H9 (cell line): ENCODE measurements around the gene UNC79. TPM values are rescaled to one million over a fixed set of nuclear protein-coding genes. Genes with fewer than 3 reads are reported as not detected.

ENCODE experiments used
- DNase-seq: peaks from one replicate; pipeline ENCODE4 v3.0.0-alpha.2; 2017
- H2AFZ ChIP-seq: one replicate; pipeline ENCODE4 v1.6.1; 2013; ENCODE audit warnings: mild to moderate bottlenecking, low read length, control low read depth, moderate library complexity
- H2AK5ac ChIP-seq: 2 replicates; pipeline ENCODE4 v1.6.1; 2013; ENCODE audit warnings: low read length, control low read depth, mixed read lengths; ENCODE audit not compliant: insufficient read length
- H2BK120ac ChIP-seq: one replicate; pipeline ENCODE4 v1.6.1; 2013; ENCODE audit warnings: low read depth, mild to moderate bottlenecking, low read length, control low read depth, inconsistent platforms; ENCODE audit not compliant: poor library complexity, severe bottlenecking
- H2BK12ac ChIP-seq: 2 replicates; pipeline ENCODE4 v1.6.1; 2013; ENCODE audit warnings: low read length, control low read depth, mixed read lengths, low read depth; ENCODE audit not compliant: insufficient read length
- H2BK15ac ChIP-seq: 2 replicates; pipeline ENCODE4 v1.6.1; 2013; ENCODE audit warnings: low read depth, low read length, control low read depth
- H2BK20ac ChIP-seq: one replicate; pipeline ENCODE4 v1.6.1; 2013; ENCODE audit warnings: low read depth, mild to moderate bottlenecking, low read length, control low read depth, inconsistent platforms; ENCODE audit not compliant: poor library complexity, severe bottlenecking
- H2BK5ac ChIP-seq: 2 replicates; pipeline ENCODE4 v1.6.1; 2013; ENCODE audit warnings: low read length, control low read depth, mixed read lengths; ENCODE audit not compliant: insufficient read length
- H3K14ac ChIP-seq: 2 replicates; pipeline ENCODE4 v1.6.1; 2013; ENCODE audit warnings: low read length, control low read depth; ENCODE audit not compliant: insufficient read depth
- H3K18ac ChIP-seq: 2 replicates; pipeline ENCODE4 v1.6.1; 2013; ENCODE audit warnings: low read depth, mild to moderate bottlenecking, mixed read lengths, low read length, control low read depth; ENCODE audit not compliant: insufficient read length
- H3K23ac ChIP-seq: 2 replicates; pipeline ENCODE4 v1.6.1; 2013; ENCODE audit warnings: low read length, control low read depth, mixed read lengths, low read depth; ENCODE audit not compliant: insufficient read length
- H3K23me2 ChIP-seq: 2 replicates; pipeline ENCODE4 v1.6.1; 2013; ENCODE audit warnings: low read depth, mild to moderate bottlenecking, mixed read lengths, low read length, control low read depth; ENCODE audit not compliant: insufficient read length, poor library complexity, severe bottlenecking
- H3K27ac ChIP-seq: 2 replicates; pipeline ENCODE4 v1.5.1; 2013; ENCODE audit warnings: low read length, control low read depth, mixed read lengths, low read depth; ENCODE audit not compliant: insufficient read length
- H3K27me3 ChIP-seq: 2 replicates; pipeline ENCODE4 v1.6.1; 2013; ENCODE audit warnings: low read length, control low read depth, inconsistent platforms; ENCODE audit not compliant: insufficient read depth
- H3K4ac ChIP-seq: 2 replicates; pipeline ENCODE4 v1.6.1; 2013; ENCODE audit warnings: low read depth, mild to moderate bottlenecking, control low read depth, inconsistent platforms, low read length, moderate library complexity
- H3K4me1 ChIP-seq: 2 replicates; pipeline ENCODE4 v1.6.1; 2013; ENCODE audit warnings: low read length, control low read depth, inconsistent platforms; ENCODE audit not compliant: insufficient read depth
- H3K4me2 ChIP-seq: 2 replicates; pipeline ENCODE4 v1.6.1; 2013; ENCODE audit warnings: low read length, control low read depth, mixed read lengths; ENCODE audit not compliant: insufficient read length, insufficient read depth
- H3K56ac ChIP-seq: 2 replicates; pipeline ENCODE4 v1.6.1; 2013; ENCODE audit warnings: low read depth, mild to moderate bottlenecking, mixed read lengths, low read length, control low read depth; ENCODE audit not compliant: insufficient read length
- H3K79me1 ChIP-seq: 2 replicates; pipeline ENCODE4 v1.6.1; 2013; ENCODE audit warnings: low read depth, mild to moderate bottlenecking, moderate library complexity, low read length, control low read depth, inconsistent platforms; ENCODE audit not compliant: insufficient read depth, poor library complexity, severe bottlenecking
- H3K79me2 ChIP-seq: 2 replicates; pipeline ENCODE4 v1.6.1; 2013; ENCODE audit warnings: low read length, control low read depth, inconsistent platforms; ENCODE audit not compliant: insufficient read depth
- H3K9ac ChIP-seq: 2 replicates; pipeline ENCODE4 v1.6.1; 2013; ENCODE audit warnings: low read length, control low read depth, mixed read lengths; ENCODE audit not compliant: insufficient read length; ENCODE audit errors: extremely low read depth
- H3K9me3 ChIP-seq: one replicate; pipeline ENCODE4 v1.6.1; 2013; ENCODE audit warnings: low read depth, low read length, inconsistent platforms; ENCODE audit not compliant: control insufficient read depth
- H3T11ph ChIP-seq: one replicate; pipeline ENCODE4 v1.6.1; 2013; ENCODE audit warnings: mild to moderate bottlenecking, low read length, control low read depth, inconsistent platforms
- H4K20me1 ChIP-seq: one replicate; pipeline ENCODE4 v1.6.1; 2013; ENCODE audit not compliant: control insufficient read depth, insufficient read length, insufficient read depth
- H4K5ac ChIP-seq: 2 replicates; pipeline ENCODE4 v1.6.1; 2013; ENCODE audit warnings: low read depth, mild to moderate bottlenecking, mixed read lengths, low read length, control low read depth; ENCODE audit not compliant: insufficient read length
- H4K8ac ChIP-seq: replicated peaks from 2 replicates; pipeline ENCODE4 v1.6.1; 2013; ENCODE audit warnings: low read length, control low read depth, mixed read lengths, low read depth; ENCODE audit not compliant: insufficient read length
- H4K91ac ChIP-seq: 2 replicates; pipeline ENCODE4 v1.6.1; 2013; ENCODE audit warnings: low read depth, mild to moderate bottlenecking, moderate library complexity, mixed read lengths, low read length, control low read depth; ENCODE audit not compliant: insufficient read length
- H3K27ac Mint-ChIP-seq, 3 experiments: 2 replicates in 2 of 3; 3 replicates in 1 of 3; pipeline ENCODE4 v1.8.0; 2020 to 2021; ENCODE audit warnings: mixed read lengths in 3 of 3, mild to moderate bottlenecking in 1 of 3, moderate library complexity in 1 of 3
- H3K27me3 Mint-ChIP-seq: 2 replicates; pipeline ENCODE4 v1.8.0; 2021; ENCODE audit warnings: low read depth, mild to moderate bottlenecking, moderate library complexity, mixed read lengths
- H3K36me3 Mint-ChIP-seq, 3 experiments: 2 replicates in 2 of 3; 3 replicates in 1 of 3; pipeline ENCODE4 v1.8.0; 2020 to 2021; ENCODE audit warnings: low read depth in 3 of 3, mixed read lengths in 3 of 3; ENCODE audit not compliant: insufficient read depth in 1 of 3
- H3K4me1 Mint-ChIP-seq, 2 experiments: 2 replicates each; pipeline ENCODE4 v1.8.0; 2020; ENCODE audit warnings: mixed read lengths in 2 of 2
- H3K4me3 Mint-ChIP-seq, 2 experiments: 2 replicates in 1 of 2; 3 replicates in 1 of 2; pipeline ENCODE4 v1.8.0; 2020 to 2021; ENCODE audit warnings: mild to moderate bottlenecking in 2 of 2, mixed read lengths in 2 of 2, moderate library complexity in 1 of 2
- H3K9me3 Mint-ChIP-seq, 2 experiments: 2 replicates in 1 of 2; 3 replicates in 1 of 2; pipeline ENCODE4 v1.8.0; 2020; ENCODE audit warnings: mild to moderate bottlenecking in 2 of 2, mixed read lengths in 2 of 2, moderate library complexity in 1 of 2
- CTCF ChIP-seq: fragments of 200-600 bp; sonication (generic); conservative IDR thresholded peaks from 3 replicates; pipeline ENCODE4 v1.8.0; 2021; ENCODE audit warnings: antibody characterized with exemption, mild to moderate bottlenecking
- WGBS: extraction: QIAGEN DNeasy Blood & Tissue Kit; methylation state at CpG from one replicate; pipeline ENCODE4 v1.1.7; 2013; ENCODE audit warnings: missing lambda C conversion rate, low lambda C conversion rate, mixed read lengths; ENCODE audit not compliant: insufficient read length; ENCODE audit errors: extremely low coverage; 5-methylcytosine and 5-hydroxymethylcytosine counted together
- total RNA-seq: library from RNA; stranded (reverse); gene quantifications from 2 replicates; pipeline ENCODE4 v1.2.1, GENCODE V29; 2021

UNC79 gene
- total RNA-seq, 1 experiment from 2014 or later, result 3.0 TPM

DNA sequence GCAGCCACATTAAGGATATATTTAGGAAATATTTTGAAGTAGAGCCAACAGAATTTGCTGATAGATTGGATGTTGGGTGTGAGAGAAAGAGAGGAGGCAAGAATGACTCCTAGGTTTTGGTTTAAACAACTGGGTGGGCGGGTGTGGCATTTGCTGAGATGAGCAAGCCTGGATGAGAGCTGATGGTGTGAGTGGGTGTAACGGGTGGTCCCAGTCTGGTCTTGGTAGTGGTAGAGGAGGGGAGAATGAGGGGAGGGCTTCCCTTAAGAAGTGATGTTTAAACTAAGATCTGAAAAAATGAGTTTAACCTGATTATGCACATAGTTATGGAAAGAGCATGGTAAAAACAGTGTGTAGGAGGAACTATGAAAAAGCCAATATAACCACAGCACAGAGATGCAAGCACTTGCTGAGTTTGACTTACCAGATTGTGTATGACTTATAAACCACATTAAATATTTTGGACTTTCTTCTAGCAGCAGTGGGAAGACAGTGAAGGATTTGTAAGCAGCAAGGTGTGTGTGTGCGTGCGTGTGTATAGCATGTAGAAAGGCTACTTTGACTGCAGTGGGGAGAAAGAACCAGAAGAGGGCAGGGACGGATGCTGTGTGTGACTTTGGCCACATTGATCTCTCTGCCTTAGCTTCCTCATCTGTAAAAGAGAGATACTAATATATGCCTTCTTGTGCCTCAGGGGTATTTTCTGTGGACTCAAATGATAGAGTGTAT lies 217.9 kb downstream of the UNC79 start:
- Mint-ChIP-seq H3K27ac (no peak overlapping the region), H3K4me1 (no peaks in the 10 kb centered on the region), H3K36me3 (peaks cover 0 to 3% (median 2%) of the 10 kb centered on the region in 3 experiments; a peak in 2 of 7 replicates), H3K4me3 (no peak overlapping the region), H3K27me3 (no peaks in the 10 kb centered on the region), H3K9me3 (peaks cover 0 to 7% of the 10 kb centered on the region in 2 experiments; a peak in 3 of 5 replicates)
- H2AK5ac ChIP-seq, result no peak overlapping the region
- no peaks in the 10 kb centered on the region for H3K9me3 ChIP-seq
- H2BK20ac ChIP-seq, result no peak overlapping the region
- H2BK15ac ChIP-seq, result no peak overlapping the region
- no peak overlapping the region for H3K4me2 ChIP-seq
- peak; percentile 75 for TF ChIP-seq CTCF
- no peak overlapping the region for H3K27ac ChIP-seq
- H2BK5ac ChIP-seq, result no peak overlapping the region
- H3K4ac ChIP-seq, result no peak overlapping the region
- no peak overlapping the region for H4K91ac ChIP-seq
- no peak overlapping the region for H3K56ac ChIP-seq
- H3T11ph ChIP-seq, result no peak overlapping the region
- no peak overlapping the region for H4K8ac ChIP-seq
- no peaks in the 10 kb centered on the region for H3K79me2 ChIP-seq
- H3K9ac ChIP-seq, result no peak overlapping the region
- no peak overlapping the region for H2AFZ ChIP-seq
- no peak overlapping the region for H3K14ac ChIP-seq
- H4K20me1 ChIP-seq, result no peaks in the 10 kb centered on the region
- no peak overlapping the region for H3K18ac ChIP-seq
- no peaks in the 10 kb centered on the region for H3K4me1 ChIP-seq
- peak; percentile 48 for DNase-seq
- no peak overlapping the region for H4K5ac ChIP-seq
- WGBS, result no CpG with 5 or more reads among the region's 5 CpGs
- no peaks in the 10 kb centered on the region for H3K23me2 ChIP-seq
- H3K79me1 ChIP-seq, result no peaks in the 10 kb centered on the region
- no peak overlapping the region for H2BK120ac ChIP-seq
- no peak overlapping the region for H3K23ac ChIP-seq
- H2BK12ac ChIP-seq, result no peak overlapping the region
- H3K27me3 ChIP-seq, result no peaks in the 10 kb centered on the region
